C4-2B (cell line): ENCODE measurements around the gene OAF.

Experiments
- ZFX ChIP-seq: fragments of 450-650 bp; IDR thresholded peaks from 2 replicates; pipeline ENCODE4 v1.6.1; 2017
- TF ChIP-seq, protein P1 (sequence below): fragments of 450-650 bp; conservative IDR thresholded peaks from 2 replicates; pipeline ENCODE4 v1.5.1; 2017; ENCODE audit warnings: mild to moderate bottlenecking

DNA sequence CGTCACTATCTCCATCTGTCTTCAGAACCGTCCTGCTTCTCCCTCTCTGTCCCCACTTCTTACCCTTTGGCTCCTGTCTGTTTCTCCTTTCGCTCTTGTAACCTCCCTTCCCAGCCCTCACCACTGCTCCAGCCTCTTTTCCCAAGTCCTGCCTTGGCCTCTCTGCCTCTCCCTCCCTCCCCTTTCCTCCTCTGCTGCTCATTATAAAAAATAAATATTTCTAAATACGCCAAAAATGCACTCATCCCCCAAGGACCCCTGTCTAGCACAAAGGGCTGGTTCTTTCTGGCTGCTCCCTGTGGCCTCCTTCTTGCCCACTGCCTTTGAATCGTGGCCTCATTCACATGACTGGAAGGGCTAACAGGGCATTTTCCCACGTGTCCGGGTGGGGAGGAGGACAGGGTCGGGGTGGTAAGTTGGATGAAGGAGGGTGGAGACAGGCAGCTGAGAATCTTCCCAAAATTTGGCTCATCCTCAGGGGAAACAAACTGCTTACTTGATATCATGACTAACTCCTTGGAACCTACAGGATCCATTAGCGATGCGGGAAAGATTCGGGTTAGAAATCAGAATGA is 26.4 kb upstream of the OAF start:
- TF ChIP-seq, protein P1, sequence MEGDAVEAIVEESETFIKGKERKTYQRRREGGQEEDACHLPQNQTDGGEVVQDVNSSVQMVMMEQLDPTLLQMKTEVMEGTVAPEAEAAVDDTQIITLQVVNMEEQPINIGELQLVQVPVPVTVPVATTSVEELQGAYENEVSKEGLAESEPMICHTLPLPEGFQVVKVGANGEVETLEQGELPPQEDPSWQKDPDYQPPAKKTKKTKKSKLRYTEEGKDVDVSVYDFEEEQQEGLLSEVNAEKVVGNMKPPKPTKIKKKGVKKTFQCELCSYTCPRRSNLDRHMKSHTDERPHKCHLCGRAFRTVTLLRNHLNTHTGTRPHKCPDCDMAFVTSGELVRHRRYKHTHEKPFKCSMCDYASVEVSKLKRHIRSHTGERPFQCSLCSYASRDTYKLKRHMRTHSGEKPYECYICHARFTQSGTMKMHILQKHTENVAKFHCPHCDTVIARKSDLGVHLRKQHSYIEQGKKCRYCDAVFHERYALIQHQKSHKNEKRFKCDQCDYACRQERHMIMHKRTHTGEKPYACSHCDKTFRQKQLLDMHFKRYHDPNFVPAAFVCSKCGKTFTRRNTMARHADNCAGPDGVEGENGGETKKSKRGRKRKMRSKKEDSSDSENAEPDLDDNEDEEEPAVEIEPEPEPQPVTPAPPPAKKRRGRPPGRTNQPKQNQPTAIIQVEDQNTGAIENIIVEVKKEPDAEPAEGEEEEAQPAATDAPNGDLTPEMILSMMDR: no peak
- no peak for TF ChIP-seq ZFX
